ENCODE results near the gene NUDT14. TPM values are rescaled to one million over a fixed set of nuclear protein-coding genes. Genes with fewer than 3 reads are reported as not detected.

The NUDT14 gene
- total and polyA plus RNA-seq, 12 donors, result 15.1 to 33.9 (median 29.6) TPM

- WGBS, 2 donors, result 97% methylated on average over 27 of the region's 27 CpGs
- no peak for TF ChIP-seq CTCF (IDR thresholded peaks at IDR 0.05)
- peak in 1 of 8 donors; percentile 2 for ATAC-seq
- Histone ChIP-seq H3K27me3 (no peaks in the 10 kb centered on the region), H3K4me1 (peaks cover 0 to 19% (median 7%) of the 10 kb centered on the region in 9 donors), H3K4me3 (no peak overlapping the region), H3K9me3 (no peaks in the 10 kb centered on the region), H3K27ac (peak overlapping the region in 4 of 10 donors; percentile 64 to 77 (median 72)), H3K36me3 (peaks cover 0 to 98% (median 50%) of the 10 kb centered on the region in 9 donors)
- no peak for DNase-seq
- intact Hi-C loops (cut with DNase I), result no loop called here
Observed at GRCh38 chr14:105221598-105222178, 40.6 kb upstream of the NUDT14 start.

- WGBS, 2 donors, result 69 to 80% methylated on average over 29 of the region's 29 CpGs
- no peaks in the 10 kb centered on the region for H3K9me3 ChIP-seq
- ATAC-seq (peak; percentile 68 to 89 (median 81)), DNase-seq (peak; percentile 56 to 71)
- H3K4me1 ChIP-seq, result peaks cover 0 to 19% (median 7%) of the 10 kb centered on the region in 9 donors
- H3K4me3 ChIP-seq, result no peak overlapping the region
- H3K27ac ChIP-seq, result peak overlapping the region in 8 of 10 donors; percentile 26 to 77 (median 64)
- peaks cover 0 to 95% (median 45%) of the 10 kb centered on the region in 9 donors for H3K36me3 ChIP-seq
- intact Hi-C loops (cut with DNase I), result no loop called here
- H3K27me3 ChIP-seq, result no peaks in the 10 kb centered on the region
- TF ChIP-seq CTCF (IDR thresholded peaks at IDR 0.05), result no peak
Observed at GRCh38 chr14:105220699-105221597, 39.8 kb upstream of the NUDT14 start.

- no peak for TF ChIP-seq CTCF (IDR thresholded peaks at IDR 0.05)
- ATAC-seq (no peak), DNase-seq (no peak)
- no peaks in the 10 kb centered on the region for H3K27me3 ChIP-seq
- H3K4me3 ChIP-seq, result no peak overlapping the region
- H3K4me1 ChIP-seq, result peaks cover 0 to 19% (median 7%) of the 10 kb centered on the region in 9 donors
- intact Hi-C loops (cut with DNase I), result loop anchor here in 2 of 10 donors (1.0 to 10.0 kb wide), 2 partner anchors 41 to 45 kb away; no protein-coding TSS in a partner anchor
- H3K27ac ChIP-seq, result peak overlapping the region in 3 of 10 donors; percentile 64 to 77 (median 71)
- WGBS, 2 donors, result 94 to 96% methylated on average over 17 of the region's 17 CpGs
- peaks cover 0 to 83% (median 36%) of the 10 kb centered on the region in 9 donors for H3K36me3 ChIP-seq
- no peaks in the 10 kb centered on the region for H3K9me3 ChIP-seq
Observed at GRCh38 chr14:105219753-105220152, 38.6 kb upstream of the NUDT14 start.

- Histone ChIP-seq H3K4me3 (no peak overlapping the region), H3K9me3 (no peaks in the 10 kb centered on the region), H3K27me3 (no peaks in the 10 kb centered on the region), H3K4me1 (peaks cover 0 to 19% (median 7%) of the 10 kb centered on the region in 9 donors), H3K27ac (no peak overlapping the region), H3K36me3 (peaks cover 0 to 77% (median 30%) of the 10 kb centered on the region in 9 donors)
- ATAC-seq (no peak), DNase-seq (peak in 1 of 2 donors; percentile 4)
- TF ChIP-seq CTCF (IDR thresholded peaks at IDR 0.05), result no peak
- 93 to 95% methylated on average over 29 of the region's 29 CpGs for WGBS, 2 donors
- intact Hi-C loops (cut with DNase I), result loop anchor here in 2 of 10 donors (1.0 to 10.0 kb wide), 2 partner anchors 41 to 46 kb away; no protein-coding TSS in a partner anchor
Observed at GRCh38 chr14:105219043-105219612, 38.0 kb upstream of the NUDT14 start.
